Thyroid gland (tissue), 4 donors: Measurements from ENCODE around the gene MTLN. TPM values are rescaled to one million over a fixed set of nuclear protein-coding genes. Genes with fewer than 3 reads are reported as not detected.
"Not testable (repeated sequence)": the region's sequence is repeated elsewhere in the genome, so short reads cannot be mapped to it uniquely, and the experiment has no call there.

ENCODE experiments used
- DNase-seq, 2 donors: peaks; one replicate each; pipeline ENCODE4 v3.0.0-alpha.2; 2019
- H3K27ac ChIP-seq, 3 donors: fragments of 200-600 bp; sonication (generic); 1 replicate in 2 of 3; 2 replicates in 1 of 3; pipeline ENCODE4 v1.5.1; 2016 to 2019; ENCODE audit warnings: mild to moderate bottlenecking in 1 of 3, moderate library complexity in 1 of 3
- H3K27me3 ChIP-seq: fragments of 200-600 bp; sonication (generic); one replicate; pipeline ENCODE4 v1.5.1; 2019
- H3K36me3 ChIP-seq, 2 donors: fragments of 200-600 bp; sonication (generic); one replicate each; pipeline ENCODE4 v1.5.1; 2016 to 2019
- H3K4me1 ChIP-seq, 2 donors: fragments of 200-600 bp; sonication (generic); one replicate each; pipeline ENCODE4 v1.5.1; 2017 to 2019
- H3K4me3 ChIP-seq, 3 donors: fragments of 200-600 bp; sonication (generic); replicated peaks in 1 of 3; 1 replicate in 2 of 3; 2 replicates in 1 of 3; pipeline ENCODE4 v1.5.1; 2016; ENCODE audit warnings: mild to moderate bottlenecking in 1 of 3
- H3K9me3 ChIP-seq: fragments of 200-600 bp; sonication (generic); one replicate; pipeline ENCODE4 v1.5.1; 2017
- POLR2A ChIP-seq, 2 donors: fragments of 450-650 bp; IDR thresholded peaks; one replicate each; pipeline ENCODE4 v1.6.1; 2017; ENCODE audit warnings: antibody characterized with exemption in 2 of 2, mild to moderate bottlenecking in 2 of 2, moderate library complexity in 1 of 2
- WGBS, 2 donors: methylation state at CpG; one replicate each; pipeline ENCODE4 v1.1.5; 2017; 5-methylcytosine and 5-hydroxymethylcytosine counted together
- intact Hi-C: fragments of 100-400 bp; cut with DNase I; formaldehyde crosslinking; loops from one replicate; pipeline ENCODE4 v1.15.1; 2023
- total RNA-seq, 4 donors: library from RNA; depleted of rRNA; stranded (reverse); fragments of >200 nt; gene quantifications; one replicate each; pipeline ENCODE4 v1.2.3, GENCODE V29; 2016
- TF ChIP-seq, protein P1 (sequence below), 6 experiments: fragments of 200-600 bp in 3 of 6; fragments of 450-650 bp in 3 of 6; sonication (generic) in 3 of 6; IDR thresholded peaks; one replicate each; pipeline ENCODE4 v1.5.1; 2016 to 2019; ENCODE audit warnings: antibody characterized with exemption in 6 of 6, mild to moderate bottlenecking in 2 of 6, inconsistent platforms in 1 of 6, moderate library complexity in 1 of 6

Gene MTLN
- total RNA-seq, 4 donors from 2014 or later, result 66.4 to 122 (median 94.8) TPM

DNA sequence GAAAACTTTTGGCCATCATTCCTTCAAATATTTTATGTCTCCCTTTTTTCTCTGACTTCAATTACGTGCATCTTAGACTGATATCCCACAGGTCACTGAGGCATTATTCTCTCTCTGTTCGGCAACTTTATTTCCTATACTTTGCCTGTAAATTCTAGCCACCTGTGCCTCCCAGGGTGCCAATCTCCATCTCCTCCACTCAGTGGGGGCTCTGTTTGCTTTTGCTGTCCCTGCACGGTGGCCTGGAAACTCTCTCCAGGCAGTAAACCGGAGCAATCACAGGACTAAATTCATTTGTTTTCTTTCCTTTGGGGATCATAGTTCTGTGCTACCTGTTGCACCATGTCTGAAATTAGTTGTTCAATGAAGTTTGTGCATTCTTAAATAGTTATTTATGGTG is 9.6 kb upstream of the MTLN start:
- WGBS, 2 donors, result 46 to 57% methylated on average over 4 of the region's 4 CpGs
- Histone ChIP-seq H3K4me1 (no peaks in the 10 kb centered on the region), H3K27me3 (no peaks in the 10 kb centered on the region), H3K27ac (no peak overlapping the region), H3K36me3 (no peaks in the 10 kb centered on the region), H3K9me3 (no peaks in the 10 kb centered on the region), H3K4me3 (no peak overlapping the region)
- TF ChIP-seq, protein P1, sequence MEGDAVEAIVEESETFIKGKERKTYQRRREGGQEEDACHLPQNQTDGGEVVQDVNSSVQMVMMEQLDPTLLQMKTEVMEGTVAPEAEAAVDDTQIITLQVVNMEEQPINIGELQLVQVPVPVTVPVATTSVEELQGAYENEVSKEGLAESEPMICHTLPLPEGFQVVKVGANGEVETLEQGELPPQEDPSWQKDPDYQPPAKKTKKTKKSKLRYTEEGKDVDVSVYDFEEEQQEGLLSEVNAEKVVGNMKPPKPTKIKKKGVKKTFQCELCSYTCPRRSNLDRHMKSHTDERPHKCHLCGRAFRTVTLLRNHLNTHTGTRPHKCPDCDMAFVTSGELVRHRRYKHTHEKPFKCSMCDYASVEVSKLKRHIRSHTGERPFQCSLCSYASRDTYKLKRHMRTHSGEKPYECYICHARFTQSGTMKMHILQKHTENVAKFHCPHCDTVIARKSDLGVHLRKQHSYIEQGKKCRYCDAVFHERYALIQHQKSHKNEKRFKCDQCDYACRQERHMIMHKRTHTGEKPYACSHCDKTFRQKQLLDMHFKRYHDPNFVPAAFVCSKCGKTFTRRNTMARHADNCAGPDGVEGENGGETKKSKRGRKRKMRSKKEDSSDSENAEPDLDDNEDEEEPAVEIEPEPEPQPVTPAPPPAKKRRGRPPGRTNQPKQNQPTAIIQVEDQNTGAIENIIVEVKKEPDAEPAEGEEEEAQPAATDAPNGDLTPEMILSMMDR (IDR thresholded peaks at IDR 0.05), result no peak
- no peak for TF ChIP-seq POLR2A (IDR thresholded peaks at IDR 0.05)
- intact Hi-C loops, result no loop called here
- DNase-seq, result no peak

DNA sequence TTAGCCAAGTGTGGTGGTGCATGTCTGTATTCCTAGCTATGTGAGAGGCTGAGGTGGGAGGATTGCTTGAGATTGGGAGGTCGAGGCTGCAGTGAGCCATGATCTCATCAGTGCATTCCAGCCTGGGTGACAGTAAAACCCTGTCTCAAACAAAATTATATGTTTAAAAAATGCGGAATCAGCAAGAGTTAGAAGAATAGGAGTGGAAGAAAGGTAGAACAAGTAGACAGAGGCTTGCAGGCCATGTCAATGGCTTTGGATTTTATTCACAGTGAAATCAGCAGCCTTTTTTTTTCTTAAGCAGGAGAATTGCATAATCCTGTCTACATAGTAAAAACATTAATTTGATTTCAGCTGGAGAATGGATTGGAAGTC is 7.8 kb upstream of the MTLN start:
- Histone ChIP-seq H3K4me1 (no peaks in the 10 kb centered on the region), H3K27me3 (no peaks in the 10 kb centered on the region), H3K36me3 (no peaks in the 10 kb centered on the region), H3K9me3 (no peaks in the 10 kb centered on the region), H3K4me3 (no peak overlapping the region), H3K27ac (no peak overlapping the region)
- intact Hi-C loops, result no loop called here
- DNase-seq, result no peak
- no peak for TF ChIP-seq POLR2A (IDR thresholded peaks at IDR 0.05)
- TF ChIP-seq, protein P1 (IDR thresholded peaks at IDR 0.05), result no peak
- WGBS, 2 donors, result 85 to 87% methylated on average over 2 of the region's 2 CpGs

DNA sequence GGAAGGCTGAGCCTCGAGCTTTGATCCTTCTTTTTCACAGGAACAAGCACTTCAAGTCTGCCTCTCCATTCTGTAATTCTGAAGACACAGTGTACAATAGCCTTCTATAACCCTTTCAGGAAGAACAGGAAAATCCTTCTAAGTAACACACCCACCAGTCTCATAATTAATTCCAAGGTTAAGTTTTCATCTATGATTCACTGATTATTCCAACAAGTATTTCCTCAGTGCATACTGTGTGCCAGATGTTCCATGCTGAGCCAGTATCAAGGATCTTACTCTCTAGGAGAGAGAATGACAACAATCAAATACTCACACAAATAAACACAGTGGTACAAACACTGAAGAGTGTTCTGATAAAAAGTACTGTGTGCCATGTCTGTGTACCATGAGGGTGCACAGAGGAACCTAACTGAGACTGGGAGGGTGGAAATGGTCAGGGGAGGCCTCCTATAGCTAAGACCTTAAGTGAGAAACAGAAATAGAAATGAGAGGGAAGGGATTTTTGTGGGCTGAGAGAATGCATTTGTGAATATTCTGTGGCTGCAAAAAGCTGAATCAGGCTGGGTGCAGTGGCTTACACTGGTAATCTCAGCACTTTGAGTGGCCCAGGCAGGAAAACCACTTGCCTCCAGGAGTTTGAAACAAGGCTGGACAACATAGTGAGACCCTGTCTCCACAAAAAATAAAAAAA is 7.3 kb upstream of the MTLN start:
- Histone ChIP-seq H3K36me3 (no peaks in the 10 kb centered on the region), H3K4me1 (no peaks in the 10 kb centered on the region), H3K27me3 (no peaks in the 10 kb centered on the region), H3K9me3 (no peaks in the 10 kb centered on the region), H3K4me3 (no peak overlapping the region), H3K27ac (no peak overlapping the region)
- no peak for DNase-seq
- intact Hi-C loops, result no loop called here
- TF ChIP-seq, protein P1 (IDR thresholded peaks at IDR 0.05), result no peak
- no peak for TF ChIP-seq POLR2A (IDR thresholded peaks at IDR 0.05)
- WGBS, 2 donors, result 25 to 44% methylated on average over 1 of the region's 1 CpG

DNA sequence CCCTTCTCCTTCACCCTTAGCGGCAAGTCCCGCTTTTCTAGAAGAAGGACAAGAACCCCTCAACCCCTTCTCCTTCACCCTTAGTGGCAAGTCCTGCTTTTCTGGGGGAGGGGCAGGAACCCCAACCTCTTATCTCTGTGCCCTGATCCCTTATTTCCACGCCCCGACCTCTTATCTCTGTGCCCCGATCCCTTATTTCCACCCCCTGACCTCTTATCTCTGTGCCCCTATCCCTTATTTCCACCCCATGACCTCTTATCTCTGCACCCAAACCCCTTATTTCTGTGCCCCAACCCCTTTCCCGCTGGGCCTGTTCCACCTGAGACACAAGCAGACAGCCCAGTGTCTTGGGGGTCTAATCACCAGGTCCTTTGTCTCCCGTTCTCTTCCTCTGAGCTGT is 6.5 kb upstream of the MTLN start:
- H3K36me3 ChIP-seq, H3K4me3 ChIP-seq, H3K4me1 ChIP-seq, H3K27ac ChIP-seq, H3K9me3 ChIP-seq, DNase-seq, intact Hi-C loops, H3K27me3 ChIP-seq: not testable (repeated sequence)
- 86 to 88% methylated on average over 7 of the region's 7 CpGs for WGBS, 2 donors

DNA sequence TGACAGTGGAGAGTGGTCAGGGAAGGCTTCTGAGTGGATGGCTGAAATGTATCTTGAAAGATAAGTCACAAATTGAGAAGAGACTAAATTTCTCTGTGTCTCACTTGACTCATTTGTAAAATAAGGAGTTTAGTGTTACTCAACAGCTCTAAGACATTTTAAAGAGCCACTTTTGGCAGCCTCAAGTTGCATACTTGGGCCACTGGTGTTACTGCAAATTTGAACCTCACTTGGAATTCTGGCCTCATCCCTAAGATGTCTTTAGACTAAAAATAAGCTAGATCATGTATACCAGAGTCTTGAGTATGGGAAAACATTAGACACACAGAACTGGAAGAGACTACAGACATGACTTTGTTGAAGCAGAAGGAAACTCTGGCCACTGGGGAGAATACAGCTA is 4.5 kb upstream of the MTLN start:
- intact Hi-C loops, result no loop called here
- H3K36me3 ChIP-seq, result no peaks in the 10 kb centered on the region
- H3K4me3 ChIP-seq, result no peak overlapping the region
- TF ChIP-seq POLR2A (IDR thresholded peaks at IDR 0.05), result no peak
- TF ChIP-seq, protein P1 (IDR thresholded peaks at IDR 0.05), result no peak
- peaks cover 0 to 1% of the 10 kb centered on the region in 2 donors for H3K4me1 ChIP-seq
- no peaks in the 10 kb centered on the region for H3K9me3 ChIP-seq
- no peaks in the 10 kb centered on the region for H3K27me3 ChIP-seq
- H3K27ac ChIP-seq, result no peak overlapping the region
- no peak for DNase-seq
